Measurements from ENCODE around the gene NXPH1.

Gene NXPH1

DNA sequence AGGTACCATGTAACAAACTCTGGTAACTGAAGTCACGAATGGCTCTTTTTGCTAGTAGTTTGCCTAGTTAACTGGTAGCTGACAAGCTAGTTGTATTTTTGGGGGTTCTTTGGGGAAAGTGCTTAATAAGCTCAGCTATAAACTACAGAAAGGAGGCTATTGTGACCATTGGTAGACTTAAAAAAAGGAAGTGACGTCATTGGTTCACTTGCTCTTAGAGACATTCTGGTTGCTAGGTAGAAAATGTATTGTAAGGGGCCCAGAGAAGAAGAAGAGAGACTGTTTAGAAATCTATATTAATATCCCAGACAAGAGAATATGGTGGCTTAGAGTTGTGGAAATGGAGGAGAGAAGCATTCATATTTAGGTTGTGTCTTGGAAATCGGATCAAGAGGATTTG, 103.0 kb downstream of the NXPH1 start:
- no peak overlapping the region for H2BK12ac ChIP-seq (ENCODE audit: low read length)
- no peak overlapping the region for H2AK5ac ChIP-seq (ENCODE audit: low read length)
- no peak overlapping the region for H2BK120ac ChIP-seq (ENCODE audit: insufficient read depth, low read length, poor library complexity)
- H3K27me3 ChIP-seq (ENCODE audit: insufficient read depth, low read length) = no peaks in the 10 kb centered on the region
- H3K23ac ChIP-seq (ENCODE audit: low read length) = no peak overlapping the region
- H3K4me2 ChIP-seq (ENCODE audit: low read length) = no peak overlapping the region
- H3K4ac ChIP-seq (ENCODE audit: low read depth, low read length) = no peak overlapping the region
- H2BK5ac ChIP-seq (ENCODE audit: low read depth, low read length, poor library complexity) = no peak overlapping the region
- no peak overlapping the region for H3K18ac ChIP-seq (ENCODE audit: low read length)
- H4K12ac ChIP-seq (ENCODE audit: low read depth, low read length) = no peak overlapping the region
- H3K9me3 ChIP-seq (ENCODE audit: insufficient read depth, low read depth, low read length) = no peaks in the 10 kb centered on the region
- no peak overlapping the region for H3K9ac ChIP-seq (ENCODE audit: low read length)
- WGBS (ENCODE audit: extremely low coverage, insufficient coverage, insufficient read length) = no CpG with 5 or more reads among the region's 3 CpGs
- H3K79me2 ChIP-seq (ENCODE audit: control insufficient read depth, insufficient read depth, low read length, poor library complexity) = no peaks in the 10 kb centered on the region
- no peak overlapping the region for H3K27ac ChIP-seq (ENCODE audit: low read depth, low read length)
- no peaks in the 10 kb centered on the region for H3K4me1 ChIP-seq (ENCODE audit: control insufficient read depth in 1 of 2, insufficient read depth in 2 of 2, low read length in 2 of 2)
- H3K36me3 ChIP-seq (ENCODE audit: control insufficient read depth in 1 of 2, insufficient read depth in 2 of 2, low read length in 2 of 2) = no peaks in the 10 kb centered on the region
- no peak overlapping the region for H3K14ac ChIP-seq (ENCODE audit: low read length)
- no peak overlapping the region for H2AFZ ChIP-seq (ENCODE audit: insufficient read depth, low read length, poor library complexity)
- DNase-seq = no peak
- H3K4me3 ChIP-seq (ENCODE audit: low read depth, low read length) = no peak overlapping the region
- no peak overlapping the region for H4K91ac ChIP-seq (ENCODE audit: low read depth, low read length)
- no peaks in the 10 kb centered on the region for H3K79me1 ChIP-seq (ENCODE audit: low read length)
- no peak overlapping the region for H4K8ac ChIP-seq (ENCODE audit: low read depth, low read length)

DNA sequence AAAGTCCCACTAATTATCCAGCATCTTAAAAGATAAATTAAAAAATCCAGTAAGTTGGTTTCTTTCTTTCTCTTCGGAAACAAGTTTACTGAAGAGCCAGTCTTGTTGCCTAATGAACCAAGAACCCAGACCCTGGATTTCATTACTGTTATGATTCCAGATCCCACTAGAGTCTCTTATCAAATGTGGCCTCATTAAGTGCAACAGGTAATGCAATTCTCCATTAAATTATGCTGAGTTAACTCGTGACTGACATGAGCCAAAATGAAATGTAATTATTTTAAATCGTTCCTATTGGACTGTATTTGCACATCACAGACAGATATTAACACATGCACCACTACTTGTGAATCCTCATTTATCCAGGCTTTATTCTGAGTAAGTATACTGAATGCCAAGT, 115.6 kb downstream of the NXPH1 start:
- Histone ChIP-seq H3K4me1 (ENCODE audit: control insufficient read depth in 1 of 2, insufficient read depth in 2 of 2, low read length in 2 of 2) (no peaks in the 10 kb centered on the region), H3K9me3 (ENCODE audit: insufficient read depth, low read depth, low read length) (no peaks in the 10 kb centered on the region), H2AFZ (ENCODE audit: insufficient read depth, low read length, poor library complexity) (no peak overlapping the region), H3K79me2 (ENCODE audit: control insufficient read depth, insufficient read depth, low read length, poor library complexity) (no peaks in the 10 kb centered on the region), H3K4me3 (ENCODE audit: low read depth, low read length) (no peak overlapping the region), H2AK5ac (ENCODE audit: low read length) (no peak overlapping the region), H3K36me3 (ENCODE audit: control insufficient read depth in 1 of 2, insufficient read depth in 2 of 2, low read length in 2 of 2) (no peaks in the 10 kb centered on the region), H3K27me3 (ENCODE audit: insufficient read depth, low read length) (no peaks in the 10 kb centered on the region), H3K79me1 (ENCODE audit: low read length) (no peaks in the 10 kb centered on the region), H3K18ac (ENCODE audit: low read length) (no peak overlapping the region), H3K14ac (ENCODE audit: low read length) (no peak overlapping the region), H2BK5ac (ENCODE audit: low read depth, low read length, poor library complexity) (no peak overlapping the region), H3K4me2 (ENCODE audit: low read length) (no peak overlapping the region), H2BK12ac (ENCODE audit: low read length) (no peak overlapping the region), H4K91ac (ENCODE audit: low read depth, low read length) (no peak overlapping the region), H3K23ac (ENCODE audit: low read length) (no peak overlapping the region), H3K4ac (ENCODE audit: low read depth, low read length) (no peak overlapping the region), H3K27ac (ENCODE audit: low read depth, low read length) (no peak overlapping the region), H3K9ac (ENCODE audit: low read length) (no peak overlapping the region), H2BK120ac (ENCODE audit: insufficient read depth, low read length, poor library complexity) (no peak overlapping the region), H4K8ac (ENCODE audit: low read depth, low read length) (no peak overlapping the region), H4K12ac (ENCODE audit: low read depth, low read length) (no peak overlapping the region)
- WGBS (ENCODE audit: extremely low coverage, insufficient coverage, insufficient read length) = no CpG with 5 or more reads among the region's 3 CpGs
- no peak for DNase-seq

GRCh38 chr7:8560501-8560900, 127.1 kb downstream of the NXPH1 start:
- Histone ChIP-seq H3K4me3 (ENCODE audit: low read depth, low read length) (no peak overlapping the region), H3K9ac (ENCODE audit: low read length) (no peak overlapping the region), H4K8ac (ENCODE audit: low read depth, low read length) (no peak overlapping the region), H3K4me1 (ENCODE audit: control insufficient read depth in 1 of 2, insufficient read depth in 2 of 2, low read length in 2 of 2) (no peaks in the 10 kb centered on the region), H3K9me3 (ENCODE audit: insufficient read depth, low read depth, low read length) (no peaks in the 10 kb centered on the region), H4K12ac (ENCODE audit: low read depth, low read length) (no peak overlapping the region), H2AK5ac (ENCODE audit: low read length) (no peak overlapping the region), H2BK5ac (ENCODE audit: low read depth, low read length, poor library complexity) (no peak overlapping the region), H3K27me3 (ENCODE audit: insufficient read depth, low read length) (no peaks in the 10 kb centered on the region), H3K36me3 (ENCODE audit: control insufficient read depth in 1 of 2, insufficient read depth in 2 of 2, low read length in 2 of 2) (no peaks in the 10 kb centered on the region), H4K91ac (ENCODE audit: low read depth, low read length) (no peak overlapping the region), H3K4me2 (ENCODE audit: low read length) (no peak overlapping the region), H3K27ac (ENCODE audit: low read depth, low read length) (no peak overlapping the region), H3K18ac (ENCODE audit: low read length) (no peak overlapping the region), H2BK12ac (ENCODE audit: low read length) (no peak overlapping the region), H2AFZ (ENCODE audit: insufficient read depth, low read length, poor library complexity) (no peak overlapping the region), H3K79me2 (ENCODE audit: control insufficient read depth, insufficient read depth, low read length, poor library complexity) (no peaks in the 10 kb centered on the region), H3K79me1 (ENCODE audit: low read length) (no peaks in the 10 kb centered on the region), H3K14ac (ENCODE audit: low read length) (no peak overlapping the region), H3K23ac (ENCODE audit: low read length) (no peak overlapping the region), H2BK120ac (ENCODE audit: insufficient read depth, low read length, poor library complexity) (no peak overlapping the region), H3K4ac (ENCODE audit: low read depth, low read length) (no peak overlapping the region)
- whole genome bisulfite sequencing (ENCODE audit: extremely low coverage, insufficient coverage, insufficient read length) = no CpG with 5 or more reads among the region's 2 CpGs
- no peak for DNase-seq

DNA sequence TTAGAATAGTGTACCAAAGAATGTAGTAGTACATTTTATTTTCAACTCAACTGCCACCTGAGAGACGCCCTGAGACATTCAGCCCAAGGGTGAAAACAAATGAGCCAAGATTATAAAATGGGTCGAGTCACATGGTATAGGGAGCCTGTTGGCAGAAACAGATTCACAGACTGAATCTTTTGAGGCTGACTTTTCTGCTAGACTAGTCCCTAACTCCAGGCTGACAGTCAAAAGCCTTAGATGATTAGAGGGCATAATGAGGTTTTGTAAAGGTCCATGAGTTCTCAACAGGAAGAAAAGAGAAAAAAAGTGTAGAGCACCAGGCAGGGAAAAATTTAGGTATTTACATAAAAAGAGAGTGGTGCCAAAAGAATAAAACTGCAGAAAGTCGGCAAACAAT, 128.0 kb downstream of the NXPH1 start:
- no peak overlapping the region for H3K9ac ChIP-seq (ENCODE audit: low read length)
- no peaks in the 10 kb centered on the region for H3K79me1 ChIP-seq (ENCODE audit: low read length)
- H3K4me2 ChIP-seq (ENCODE audit: low read length) = no peak overlapping the region
- no peak overlapping the region for H3K14ac ChIP-seq (ENCODE audit: low read length)
- no peak overlapping the region for H4K12ac ChIP-seq (ENCODE audit: low read depth, low read length)
- no peak overlapping the region for H2AK5ac ChIP-seq (ENCODE audit: low read length)
- H3K9me3 ChIP-seq (ENCODE audit: insufficient read depth, low read depth, low read length) = no peaks in the 10 kb centered on the region
- no peak overlapping the region for H4K8ac ChIP-seq (ENCODE audit: low read depth, low read length)
- H3K4ac ChIP-seq (ENCODE audit: low read depth, low read length) = no peak overlapping the region
- H2BK5ac ChIP-seq (ENCODE audit: low read depth, low read length, poor library complexity) = no peak overlapping the region
- no peaks in the 10 kb centered on the region for H3K36me3 ChIP-seq (ENCODE audit: control insufficient read depth in 1 of 2, insufficient read depth in 2 of 2, low read length in 2 of 2)
- no peak overlapping the region for H2AFZ ChIP-seq (ENCODE audit: insufficient read depth, low read length, poor library complexity)
- no peak overlapping the region for H3K27ac ChIP-seq (ENCODE audit: low read depth, low read length)
- H3K4me3 ChIP-seq (ENCODE audit: low read depth, low read length) = no peak overlapping the region
- no peak for DNase-seq
- no peak overlapping the region for H3K18ac ChIP-seq (ENCODE audit: low read length)
- no CpG with 5 or more reads among the region's 3 CpGs for WGBS (ENCODE audit: extremely low coverage, insufficient coverage, insufficient read length)
- no peaks in the 10 kb centered on the region for H3K27me3 ChIP-seq (ENCODE audit: insufficient read depth, low read length)
- H3K23ac ChIP-seq (ENCODE audit: low read length) = no peak overlapping the region
- H4K91ac ChIP-seq (ENCODE audit: low read depth, low read length) = no peak overlapping the region
- H2BK12ac ChIP-seq (ENCODE audit: low read length) = no peak overlapping the region
- H3K4me1 ChIP-seq (ENCODE audit: control insufficient read depth in 1 of 2, insufficient read depth in 2 of 2, low read length in 2 of 2) = no peaks in the 10 kb centered on the region
- H3K79me2 ChIP-seq (ENCODE audit: control insufficient read depth, insufficient read depth, low read length, poor library complexity) = no peaks in the 10 kb centered on the region
- no peak overlapping the region for H2BK120ac ChIP-seq (ENCODE audit: insufficient read depth, low read length, poor library complexity)
